Right forelimb (tissue), 1 donor: ENCODE results near the gene OXSM.
A peak's percentile ranks its signal among the peaks of the same experiment; 100 is the strongest.

ENCODE experiments used
- DNase-seq: peaks from one replicate; pipeline ENCODE4 v3.0.0-alpha.2; 2018

OXSM gene

DNA sequence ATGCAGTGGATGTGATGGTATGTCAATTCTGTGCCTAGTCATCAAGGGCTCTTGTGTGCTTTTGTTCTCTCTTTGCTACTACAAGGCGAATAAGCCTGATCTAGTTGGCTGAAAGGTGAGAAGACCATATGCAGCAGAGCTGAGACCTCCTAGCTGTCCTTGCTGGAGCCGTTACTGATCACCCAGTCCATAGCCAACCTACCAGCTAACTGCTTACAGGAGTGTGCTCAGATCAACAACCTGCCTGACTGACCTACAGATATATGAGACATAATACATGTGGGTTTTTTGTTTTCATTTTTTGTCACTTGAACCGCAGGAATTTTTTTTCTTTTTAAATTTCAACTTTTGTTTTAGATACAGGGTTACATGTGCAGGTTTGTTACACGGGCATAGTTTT, 22.8 kb downstream of the OXSM start:
- DNase-seq: no peak

DNA sequence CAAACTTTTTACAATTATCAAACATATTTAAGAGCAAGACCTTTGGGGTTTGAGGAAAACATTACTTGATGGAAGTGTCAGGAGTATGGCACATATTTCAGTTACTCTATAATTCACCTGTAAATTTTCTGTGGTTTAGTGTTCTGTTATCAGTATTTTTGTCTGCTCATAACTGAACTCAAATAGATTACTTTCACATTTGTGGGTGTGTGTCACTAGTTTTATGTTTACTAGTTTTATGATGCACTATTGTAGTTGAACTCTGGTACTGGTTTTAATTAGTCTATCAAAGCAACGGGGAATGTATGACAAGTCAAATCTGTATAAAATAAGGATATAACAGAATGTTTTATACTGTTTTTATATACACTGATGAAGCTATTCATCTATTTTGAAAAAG, 27.2 kb downstream of the OXSM start:
- DNase-seq: no peak

DNA sequence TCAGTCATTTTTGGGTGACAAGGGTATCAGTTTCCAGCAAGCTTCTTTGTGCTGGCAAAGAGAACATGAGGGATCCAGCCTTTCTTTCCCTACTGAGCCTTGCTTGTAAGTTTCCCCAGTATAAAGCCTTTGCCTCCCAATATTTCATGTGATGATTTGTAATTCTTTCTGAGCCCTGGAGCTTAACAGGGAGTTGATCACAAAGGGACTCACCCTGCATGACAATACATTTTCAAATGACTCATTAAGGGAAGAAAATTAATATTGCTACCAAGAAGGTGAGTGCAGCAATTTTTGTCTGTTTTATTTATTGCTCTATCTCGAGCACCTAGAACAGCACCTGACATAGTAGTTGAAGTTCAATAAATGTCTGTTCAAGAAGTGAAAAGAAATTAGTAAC, 27.7 kb downstream of the OXSM start:
- no peak for DNase-seq

DNA sequence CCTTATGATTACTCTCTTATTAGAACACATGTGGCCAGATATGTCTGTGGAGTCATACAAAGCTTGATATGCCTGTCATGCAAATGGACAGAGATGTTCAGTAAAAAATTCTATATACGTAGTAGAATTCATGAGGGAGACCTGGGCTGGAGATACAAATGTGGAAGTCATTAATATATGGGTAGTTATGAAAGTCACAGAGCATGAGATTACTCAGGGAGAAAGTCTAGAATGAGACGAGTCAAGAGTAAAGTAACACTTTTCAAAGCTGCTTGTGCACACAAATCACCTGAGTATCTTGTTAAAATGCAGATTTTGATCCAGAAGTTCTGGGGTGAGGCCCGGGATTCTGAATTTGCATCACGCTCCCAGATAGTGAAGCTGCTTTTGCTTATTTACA, 28.4 kb downstream of the OXSM start:
- no peak for DNase-seq

DNA sequence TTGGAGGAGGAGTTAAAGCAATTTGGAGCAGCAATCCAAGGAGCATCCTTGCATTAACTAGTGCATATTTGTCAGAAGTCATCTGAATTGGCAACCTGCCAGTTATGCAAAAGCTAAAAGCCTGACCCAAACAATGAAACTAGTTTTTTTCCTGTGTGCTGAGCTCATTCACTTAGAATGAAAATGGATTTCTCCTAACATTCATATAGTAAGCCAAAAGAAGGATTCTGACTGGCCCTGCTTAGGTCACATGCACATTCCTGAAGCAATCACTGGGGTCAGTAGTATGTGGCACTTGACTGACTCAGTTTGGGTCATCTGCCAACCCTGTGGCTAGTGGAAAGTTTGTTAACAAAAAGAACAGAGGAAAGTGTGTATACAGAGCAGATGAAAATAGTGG, 30.5 kb downstream of the OXSM start:
- no peak for DNase-seq

DNA sequence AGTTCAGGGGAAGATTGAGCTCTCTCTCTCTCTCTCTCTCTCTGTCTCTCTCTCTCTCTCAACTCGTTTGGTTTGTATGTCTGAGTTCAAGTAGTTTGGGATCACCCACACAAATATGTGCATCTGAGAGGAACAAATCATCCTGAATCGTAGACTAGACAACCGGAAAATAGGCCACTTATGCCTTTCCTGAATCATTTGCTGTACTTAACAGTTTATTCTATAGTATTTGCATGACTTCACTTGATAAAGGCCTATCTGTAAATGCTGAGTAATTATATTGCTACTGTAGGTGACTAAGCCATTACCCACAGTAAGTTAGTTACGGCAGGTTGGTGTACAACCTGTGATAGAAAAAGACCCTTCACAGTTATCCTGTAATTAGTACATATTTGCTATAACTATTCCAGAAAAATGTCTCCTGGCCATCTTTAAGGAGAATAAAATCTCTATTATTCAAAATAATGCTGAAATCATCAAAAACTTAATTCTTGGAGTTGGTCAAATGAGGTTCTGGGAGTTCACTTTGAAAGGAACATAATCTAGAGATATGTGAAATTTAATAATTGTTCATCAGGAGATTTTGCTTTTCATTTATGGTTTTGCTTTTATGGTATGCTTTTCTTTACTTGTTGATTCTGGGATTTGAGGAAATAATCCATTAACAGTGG, 31.1 kb downstream of the OXSM start:
- no peak for DNase-seq

GRCh38 chr3:25821746-25822573, 32.1 kb downstream of the OXSM start:
- DNase-seq: no peak

DNA sequence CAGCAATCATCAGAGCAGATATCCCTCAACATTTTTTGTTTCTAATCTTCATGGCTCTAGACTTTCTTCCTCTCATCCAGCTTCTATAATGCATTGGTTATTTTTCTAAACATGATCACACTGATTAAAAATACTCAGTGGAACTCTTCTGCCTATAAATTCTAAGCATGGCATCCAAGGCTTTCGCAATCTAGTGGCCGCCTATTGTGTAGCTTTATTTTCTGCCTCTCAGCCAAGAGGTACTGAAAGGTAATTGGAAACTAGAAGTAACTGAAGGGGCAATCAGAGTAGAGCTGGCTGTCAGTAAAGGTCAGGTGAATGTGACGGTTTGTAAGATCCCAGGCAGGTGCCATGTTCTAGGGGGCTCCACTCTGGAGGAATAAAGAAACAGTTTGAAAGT, 33.4 kb downstream of the OXSM start:
- DNase-seq: no peak

GRCh38 chr3:25826510-25826909, 36.6 kb downstream of the OXSM start:
- no peak for DNase-seq

DNA sequence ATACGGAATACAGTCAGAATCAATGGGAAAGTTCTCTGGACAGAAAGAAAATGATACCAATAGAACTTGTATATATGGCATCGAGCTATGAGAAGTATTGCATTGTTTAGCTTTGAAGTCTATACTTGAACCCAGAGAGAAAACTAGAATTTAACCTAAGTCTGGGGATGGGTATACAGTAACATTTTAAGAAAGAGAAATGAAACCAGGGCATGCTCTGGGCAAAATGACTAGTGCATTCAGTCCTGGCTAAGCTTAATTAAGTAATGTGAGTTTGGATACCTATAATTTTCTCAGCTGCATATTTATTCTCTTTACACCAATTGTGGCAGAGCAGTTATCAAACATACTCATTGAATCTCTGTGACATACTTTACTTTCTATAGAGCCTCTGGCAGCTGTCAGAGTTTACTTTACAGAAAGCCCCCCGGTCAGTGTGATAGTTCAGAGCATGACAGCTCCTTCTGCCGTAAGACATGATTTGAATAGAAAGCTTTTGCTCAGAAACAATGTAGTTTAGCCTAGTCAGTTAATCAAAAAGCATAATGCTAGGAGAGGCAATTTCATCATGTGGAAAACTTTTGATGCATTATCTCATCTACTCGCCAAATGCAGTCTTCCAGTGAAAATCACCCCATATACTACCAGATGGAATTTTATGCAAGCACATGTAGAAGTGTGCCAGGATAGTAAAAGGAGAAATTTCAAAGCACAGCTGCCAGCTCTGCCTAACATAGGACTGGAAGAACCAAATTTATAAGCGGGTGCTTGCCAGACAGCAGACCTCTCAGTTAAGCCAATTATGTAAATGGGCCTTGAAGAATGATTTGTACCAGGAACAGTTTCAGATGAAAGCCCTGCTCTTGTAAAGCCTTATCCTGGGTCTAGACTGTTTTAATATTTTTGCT, 40.7 kb downstream of the OXSM start:
- peak; percentile 48 for DNase-seq

- no peak for DNase-seq
Measured at GRCh38 chr3:25831578-25831977, 41.7 kb downstream of the OXSM start.

- DNase-seq: no peak
Measured at GRCh38 chr3:25834346-25834745, 44.5 kb downstream of the OXSM start.

GRCh38 chr3:25836579-25836978, 46.7 kb downstream of the OXSM start:
- no peak for DNase-seq

GRCh38 chr3:25837038-25837437, 47.1 kb downstream of the OXSM start:
- no peak for DNase-seq

GRCh38 chr3:25840099-25840498, 50.2 kb downstream of the OXSM start:
- no peak for DNase-seq

DNA sequence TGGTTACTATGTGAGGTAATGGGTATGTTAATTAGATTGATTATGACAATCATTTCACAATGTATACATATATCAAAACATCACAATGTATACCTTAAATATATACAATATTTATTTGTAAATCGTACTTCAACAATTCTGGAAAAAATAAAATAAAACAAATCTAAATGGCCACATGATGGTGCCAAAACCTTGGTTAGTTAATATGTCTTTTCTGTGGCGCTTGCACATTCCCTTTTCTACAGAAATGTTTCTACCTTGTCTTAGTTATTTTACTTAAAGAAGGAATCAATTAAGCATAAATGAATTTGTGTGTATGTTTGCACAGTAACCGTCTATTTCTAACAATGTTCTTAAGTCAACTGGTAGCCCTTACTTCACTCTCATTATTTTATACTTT, 53.4 kb downstream of the OXSM start:
- DNase-seq: no peak
